ENCODE results near the gene MTF1.

Gene MTF1

DNA sequence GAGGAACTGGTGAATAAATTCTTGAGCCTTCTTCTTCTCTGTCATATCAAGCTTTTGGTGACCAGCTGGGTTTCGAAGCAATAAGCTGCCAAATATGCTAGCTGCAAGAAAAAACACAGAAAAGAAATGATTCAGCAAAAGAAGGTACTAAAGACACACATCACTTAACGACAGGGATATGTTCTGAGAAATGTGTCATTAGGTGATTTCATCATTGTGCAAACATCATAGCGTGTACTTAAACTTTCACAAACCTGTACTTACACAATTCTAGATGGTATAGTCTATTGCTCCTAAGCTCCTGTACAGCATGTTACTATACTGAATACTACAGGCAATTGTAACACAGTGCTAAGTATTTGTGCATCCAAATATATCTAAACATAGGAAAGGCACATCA, 2.9 kb upstream of the MTF1 start:
- TF ChIP-seq NFIC (IDR thresholded peaks at IDR 0.05) (no peak), CREB1 (IDR thresholded peaks at IDR 0.05; ENCODE audit: low read depth) (no peak), RAD21 (IDR thresholded peaks at IDR 0.05; ENCODE audit: low read depth) (no peak), CEBPB (IDR thresholded peaks at IDR 0.05) (no peak), YY1 (IDR thresholded peaks at IDR 0.05; ENCODE audit: low read depth) (no peak), TCF12 (IDR thresholded peaks at IDR 0.05; ENCODE audit: low read depth) (no peak)

- no peak for TF ChIP-seq ZBTB7A (IDR thresholded peaks at IDR 0.05; ENCODE audit: low read depth)
- no peak for TF ChIP-seq NFIC (IDR thresholded peaks at IDR 0.05)
- TF ChIP-seq RAD21 (IDR thresholded peaks at IDR 0.05; ENCODE audit: low read depth), result no peak
- no peak for TF ChIP-seq REST (IDR thresholded peaks at IDR 0.05; ENCODE audit: low read depth)
- TF ChIP-seq EP300 (IDR thresholded peaks at IDR 0.05; ENCODE audit: borderline replicate concordance), result no peak
- no peak for TF ChIP-seq TAF1 (IDR thresholded peaks at IDR 0.05; ENCODE audit: low read depth)
- no peak for TF ChIP-seq CREB1 (IDR thresholded peaks at IDR 0.05; ENCODE audit: low read depth)
- TF ChIP-seq, protein P1, sequence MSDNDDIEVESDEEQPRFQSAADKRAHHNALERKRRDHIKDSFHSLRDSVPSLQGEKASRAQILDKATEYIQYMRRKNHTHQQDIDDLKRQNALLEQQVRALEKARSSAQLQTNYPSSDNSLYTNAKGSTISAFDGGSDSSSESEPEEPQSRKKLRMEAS (IDR thresholded peaks at IDR 0.05), result no peak
- no peak for TF ChIP-seq TCF12 (IDR thresholded peaks at IDR 0.05; ENCODE audit: low read depth)
- no peak for TF ChIP-seq CEBPB (IDR thresholded peaks at IDR 0.05)
- TF ChIP-seq FOXM1 (IDR thresholded peaks at IDR 0.05; ENCODE audit: borderline replicate concordance, low read depth), result no peak
- TF ChIP-seq, protein P2, sequence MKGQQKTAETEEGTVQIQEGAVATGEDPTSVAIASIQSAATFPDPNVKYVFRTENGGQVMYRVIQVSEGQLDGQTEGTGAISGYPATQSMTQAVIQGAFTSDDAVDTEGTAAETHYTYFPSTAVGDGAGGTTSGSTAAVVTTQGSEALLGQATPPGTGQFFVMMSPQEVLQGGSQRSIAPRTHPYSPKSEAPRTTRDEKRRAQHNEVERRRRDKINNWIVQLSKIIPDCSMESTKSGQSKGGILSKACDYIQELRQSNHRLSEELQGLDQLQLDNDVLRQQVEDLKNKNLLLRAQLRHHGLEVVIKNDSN (IDR thresholded peaks at IDR 0.05), result no peak
- TF ChIP-seq YY1 (IDR thresholded peaks at IDR 0.05; ENCODE audit: low read depth), result no peak
These were observed 1.8 kb upstream of the MTF1 start for GRCh38 chr1:37861151-37861550.

DNA sequence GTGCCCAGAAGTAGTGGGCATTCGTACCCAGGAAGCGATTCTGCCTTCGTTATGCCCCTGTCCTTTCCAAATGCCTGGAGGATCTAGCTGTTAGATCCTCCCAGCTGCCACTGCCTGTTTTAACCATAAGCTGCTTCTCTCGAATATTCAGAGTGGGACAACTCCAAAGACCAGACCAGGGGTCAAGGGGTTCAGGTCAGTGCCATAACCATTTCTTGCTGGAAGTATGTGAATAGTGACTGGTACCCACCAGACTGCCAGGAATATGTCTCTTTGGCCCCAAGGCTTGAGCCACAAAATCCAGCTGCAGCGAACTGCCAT, 914 bp upstream of the MTF1 start:
- TF ChIP-seq, protein P2 (IDR thresholded peaks at IDR 0.05), result no peak

DNA sequence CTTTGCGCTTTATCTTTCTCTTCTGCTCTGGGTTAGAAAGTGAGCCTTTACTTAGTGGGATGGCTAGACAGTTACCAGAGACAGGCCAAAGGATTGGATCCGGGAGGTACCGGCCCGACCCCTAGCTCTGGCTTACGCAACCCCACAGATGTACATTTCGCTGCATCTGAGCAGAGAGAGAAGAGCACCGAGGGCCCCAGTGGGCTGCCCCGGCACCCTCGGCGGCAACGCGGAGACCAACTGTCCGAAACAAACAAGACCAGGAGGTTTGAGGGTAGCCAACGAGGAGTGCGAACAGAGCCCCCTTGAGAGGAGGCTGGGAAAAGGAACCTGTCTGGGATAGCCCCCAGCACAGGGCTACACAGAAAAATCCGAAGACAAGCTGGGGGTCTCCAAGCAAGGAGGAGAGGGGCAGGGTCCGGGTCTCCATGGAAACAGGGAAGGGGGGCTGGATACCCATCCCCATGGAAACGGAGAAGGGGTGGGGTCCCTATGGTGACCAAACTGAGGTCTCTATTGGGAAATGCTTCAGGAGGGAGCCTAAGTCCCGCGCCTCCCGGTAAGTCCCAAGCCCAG, 373 bp downstream of the MTF1 start:
- TF ChIP-seq, protein P1 (IDR thresholded peaks at IDR 0.05), result no peak
- TF ChIP-seq NFIC (IDR thresholded peaks at IDR 0.05) (no peak), TAF1 (IDR thresholded peaks at IDR 0.05; ENCODE audit: low read depth) (no peak), TCF12 (IDR thresholded peaks at IDR 0.05; ENCODE audit: low read depth) (no peak), CEBPB (IDR thresholded peaks at IDR 0.05) (peak; percentile 47), FOXM1 (IDR thresholded peaks at IDR 0.05; ENCODE audit: borderline replicate concordance, low read depth) (no peak), ZBTB7A (IDR thresholded peaks at IDR 0.05; ENCODE audit: low read depth) (peak; percentile 22; the same call in 1 of the 2 replicates), REST (IDR thresholded peaks at IDR 0.05; ENCODE audit: low read depth) (no peak), EGR1 (IDR thresholded peaks at IDR 0.05) (no peak), TEAD4 (IDR thresholded peaks at IDR 0.05) (no peak), EP300 (IDR thresholded peaks at IDR 0.05; ENCODE audit: borderline replicate concordance) (no peak), CREB1 (IDR thresholded peaks at IDR 0.05; ENCODE audit: low read depth) (no peak), YY1 (IDR thresholded peaks at IDR 0.05; ENCODE audit: low read depth) (no peak)
- TF ChIP-seq, protein P2 (IDR thresholded peaks at IDR 0.05), result no peak

DNA sequence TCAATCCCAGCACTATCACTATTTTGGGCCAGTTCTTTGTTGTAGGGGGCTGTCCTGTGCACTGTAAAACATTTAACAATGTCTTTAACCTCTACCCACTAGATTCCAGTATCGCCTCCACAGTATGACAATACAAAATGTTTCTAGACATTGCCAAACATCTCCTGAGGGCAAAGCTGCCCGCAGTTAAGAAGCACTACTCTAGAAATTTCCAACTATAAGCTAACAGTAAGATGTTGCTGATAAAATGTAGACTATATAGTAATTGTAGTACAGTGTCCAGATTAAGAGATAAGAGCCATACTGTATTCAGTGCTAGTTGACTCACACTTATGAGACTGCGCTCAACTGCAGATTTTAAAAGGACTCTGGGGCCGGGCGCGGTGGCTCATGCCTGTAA, 5.0 kb downstream of the MTF1 start:
- TF ChIP-seq YY1 (IDR thresholded peaks at IDR 0.05; ENCODE audit: low read depth) (no peak), CREB1 (IDR thresholded peaks at IDR 0.05; ENCODE audit: low read depth) (no peak), TAF1 (IDR thresholded peaks at IDR 0.05; ENCODE audit: low read depth) (no peak), NFIC (IDR thresholded peaks at IDR 0.05) (no peak), CEBPB (IDR thresholded peaks at IDR 0.05) (no peak), TEAD4 (IDR thresholded peaks at IDR 0.05) (no peak), EGR1 (IDR thresholded peaks at IDR 0.05) (no peak), TCF12 (IDR thresholded peaks at IDR 0.05; ENCODE audit: low read depth) (no peak), REST (IDR thresholded peaks at IDR 0.05; ENCODE audit: low read depth) (no peak), EP300 (IDR thresholded peaks at IDR 0.05; ENCODE audit: borderline replicate concordance) (no peak), FOXM1 (IDR thresholded peaks at IDR 0.05; ENCODE audit: borderline replicate concordance, low read depth) (no peak), ZBTB7A (IDR thresholded peaks at IDR 0.05; ENCODE audit: low read depth) (no peak), RAD21 (IDR thresholded peaks at IDR 0.05; ENCODE audit: low read depth) (no peak)
- TF ChIP-seq, protein P2 (IDR thresholded peaks at IDR 0.05), result no peak
- TF ChIP-seq, protein P1 (IDR thresholded peaks at IDR 0.05), result no peak
